Inflammatory macrophage treated with lipopolysaccharide for 1 hour (primary cell): ENCODE data around the gene EMC8.
"Not testable (repeated sequence)": the region's sequence is repeated elsewhere in the genome, so short reads cannot be mapped to it uniquely, and the experiment has no call there.

ENCODE experiments used
- DNase-seq, 2 donors: peaks; one replicate each; pipeline ENCODE4 v3.0.0-alpha.2; 2020 to 2022

Gene EMC8

DNA sequence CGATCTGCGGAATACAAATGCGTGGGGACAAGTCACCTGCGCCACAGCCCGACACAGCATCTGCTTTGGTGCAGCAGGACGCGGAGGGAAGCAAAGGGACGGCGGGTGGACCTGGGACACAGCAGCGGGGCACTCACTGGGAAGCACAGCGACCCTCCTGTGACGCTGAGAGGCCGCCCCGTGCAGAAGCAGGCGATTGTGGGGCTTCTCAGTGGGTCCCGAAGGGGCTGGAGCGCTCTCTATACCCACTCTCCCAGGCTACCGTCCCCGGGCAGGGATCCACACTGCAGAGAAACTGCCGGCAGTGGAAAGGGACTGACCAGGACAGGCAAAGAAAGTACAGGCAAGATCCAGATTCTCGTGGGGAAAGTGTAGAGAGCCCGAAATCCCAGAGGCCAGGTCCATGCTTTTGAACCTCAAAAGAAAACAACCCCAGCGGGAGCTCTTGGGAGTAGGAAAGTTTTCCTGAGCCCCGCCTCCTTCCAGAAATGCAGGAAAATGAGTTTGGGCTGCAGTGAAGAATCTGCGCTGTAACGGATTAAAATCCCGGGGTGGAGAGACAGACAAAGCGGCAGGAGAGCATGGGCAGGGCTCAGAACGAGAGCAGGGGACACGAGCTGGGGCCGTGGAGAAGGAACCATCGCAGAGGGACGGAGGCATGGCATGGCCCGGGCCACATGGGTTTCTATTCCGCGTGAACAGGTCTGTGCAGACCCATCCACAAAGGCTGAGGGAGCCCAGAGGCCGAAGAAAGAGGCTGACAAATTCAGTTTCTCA lies 12.9 kb upstream of the EMC8 start:
- DNase-seq, result no peak

DNA sequence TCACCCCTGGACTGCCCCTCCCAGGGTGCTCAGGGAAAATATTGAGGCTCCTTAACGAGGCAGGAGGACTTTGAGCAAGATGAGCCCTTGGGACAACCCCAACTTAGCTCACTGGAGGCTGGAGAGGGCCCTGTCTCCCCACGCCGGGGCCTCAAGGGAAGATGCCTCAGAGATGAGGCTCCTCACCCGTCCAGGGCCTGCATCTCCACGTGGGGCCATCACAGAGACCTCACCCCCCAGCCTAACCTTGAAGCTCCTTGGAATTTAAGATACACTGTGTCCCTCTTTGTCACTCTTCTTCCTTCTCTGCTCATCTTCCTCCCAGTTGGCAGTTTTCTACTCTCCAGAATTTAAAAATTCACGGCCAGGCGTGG lies 11.4 kb upstream of the EMC8 start:
- DNase-seq, result no peak

DNA sequence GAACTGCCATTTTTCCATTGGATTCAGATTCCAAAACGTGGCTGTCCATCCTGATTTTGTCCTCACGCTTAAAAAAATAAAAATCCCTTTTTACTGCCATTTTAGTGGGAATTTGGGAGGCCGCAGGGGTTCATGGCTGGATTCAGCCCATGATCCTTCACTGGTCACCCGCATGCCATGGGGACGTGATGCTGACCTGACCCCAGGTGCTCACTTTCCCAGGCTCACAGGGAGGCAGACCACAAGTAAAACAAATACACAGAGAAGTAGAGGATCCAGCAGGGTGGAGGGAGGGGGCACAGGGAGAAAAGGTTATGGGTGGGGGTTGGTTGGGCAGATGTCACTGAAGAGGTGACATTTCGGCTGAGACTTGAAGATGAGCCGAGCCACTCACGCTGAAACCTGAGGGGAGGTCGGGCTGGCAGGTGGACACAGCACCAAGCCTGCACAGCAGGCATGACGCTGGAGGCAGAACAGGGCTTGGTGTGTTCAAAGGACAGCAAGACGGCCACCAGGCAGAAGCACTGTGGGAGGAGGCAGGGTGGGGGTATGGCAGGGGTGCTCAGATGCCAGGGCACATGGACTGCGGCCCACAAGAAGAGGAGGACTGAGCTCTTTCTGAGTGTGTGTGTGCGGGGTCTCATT lies 10.9 kb upstream of the EMC8 start:
- DNase-seq, result no peak

DNA sequence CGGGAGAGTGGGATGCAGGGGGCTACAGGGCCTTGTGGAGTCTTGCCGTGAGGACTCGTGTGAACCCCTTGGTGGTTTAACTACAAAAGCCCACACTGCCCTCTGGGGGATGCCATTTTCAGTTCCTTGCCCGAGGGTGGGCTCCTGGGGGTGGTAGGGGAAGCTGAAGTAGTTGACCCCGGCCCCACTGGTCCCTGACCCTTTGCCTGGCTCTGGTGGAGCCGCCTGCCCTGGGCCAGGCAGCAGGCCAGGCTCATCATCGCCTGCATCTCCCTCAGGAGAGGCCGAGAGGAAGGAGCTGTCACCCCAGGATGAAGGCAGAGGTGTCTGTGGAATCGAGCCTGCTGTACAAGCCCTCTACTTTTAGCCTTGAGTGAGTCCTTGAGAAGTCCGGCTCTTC lies 10.3 kb upstream of the EMC8 start:
- DNase-seq, result no peak

DNA sequence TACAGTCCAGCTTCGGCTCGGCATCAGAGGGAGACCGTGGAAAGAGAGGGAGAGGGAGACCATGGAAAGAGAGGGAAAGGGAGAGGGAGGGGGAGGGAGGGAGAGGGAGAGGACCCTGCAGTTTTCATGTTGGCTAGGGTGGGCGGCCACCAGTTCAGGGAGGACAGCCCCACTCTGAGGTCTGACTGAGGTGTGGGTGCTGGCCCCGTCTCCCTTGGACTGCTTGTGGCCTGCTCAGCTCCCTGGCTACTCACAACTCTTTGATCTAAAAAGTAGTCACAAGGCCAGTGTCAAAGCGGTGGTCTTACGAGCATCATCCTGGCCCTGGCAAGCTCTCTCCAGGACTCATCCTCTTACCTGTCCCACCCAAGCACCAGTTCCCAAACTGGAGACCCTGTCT lies 9.6 kb upstream of the EMC8 start:
- DNase-seq, result no peak

DNA sequence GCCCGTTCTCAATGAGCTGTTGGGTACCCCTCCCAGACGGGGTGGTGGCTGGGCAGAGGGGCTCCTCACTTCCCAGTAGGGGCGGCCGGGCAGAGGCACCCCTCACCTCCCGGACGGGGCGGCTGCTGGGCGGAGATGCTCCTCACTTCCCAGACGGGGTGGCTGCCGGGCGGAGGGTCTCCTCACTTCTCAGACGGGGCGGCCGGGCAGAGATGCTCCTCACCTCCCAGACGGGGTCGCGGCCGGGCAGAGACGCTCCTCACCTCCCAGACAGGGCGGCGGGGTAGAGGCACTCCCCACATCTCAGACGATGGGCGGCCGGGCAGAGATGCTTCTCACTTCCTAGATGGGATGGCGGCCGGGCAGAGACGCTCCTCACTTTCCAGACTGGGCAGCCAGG lies 8.8 kb upstream of the EMC8 start:
- not testable (repeated sequence) for DNase-seq

DNA sequence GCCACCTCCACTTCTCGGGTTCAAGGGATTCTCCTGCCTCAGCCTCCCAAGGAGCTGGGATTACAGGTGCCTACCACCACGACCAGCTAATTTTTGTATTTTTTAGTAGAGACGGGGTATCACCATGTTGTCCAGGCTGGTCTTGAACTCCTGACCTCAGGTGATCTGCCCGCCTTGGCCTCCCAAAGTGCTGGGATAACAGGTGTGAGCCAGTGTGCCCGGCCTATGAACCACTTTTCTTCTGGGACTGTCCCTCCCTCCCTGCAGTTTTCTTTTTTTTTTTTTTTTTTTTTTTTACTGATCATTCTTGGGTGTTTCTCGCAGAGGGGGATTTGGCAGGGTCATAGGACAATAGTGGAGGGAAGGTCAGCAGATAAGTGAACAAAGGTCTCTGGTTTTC lies 8.0 kb upstream of the EMC8 start:
- DNase-seq, result not testable (repeated sequence)

DNA sequence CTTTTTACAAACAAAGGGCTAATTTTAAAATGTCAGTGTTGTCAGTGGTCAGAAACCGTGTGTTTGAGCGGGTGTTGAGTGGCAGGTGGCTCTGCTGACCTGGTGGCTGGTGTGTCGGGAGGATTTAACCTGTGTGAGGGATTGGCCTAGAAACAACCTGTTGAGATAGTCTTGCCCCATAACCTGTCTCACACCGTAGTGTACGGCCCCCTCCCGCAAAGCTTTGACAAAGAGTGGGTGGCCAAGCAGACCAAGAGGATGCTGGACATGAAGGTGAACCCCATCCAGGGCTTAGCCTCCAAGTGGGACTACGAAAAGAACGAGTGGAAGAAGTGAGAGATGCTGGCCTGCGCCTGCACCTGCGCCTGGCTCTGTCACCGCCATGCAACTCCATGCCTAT lies 7.2 kb upstream of the EMC8 start:
- DNase-seq, result no peak

DNA sequence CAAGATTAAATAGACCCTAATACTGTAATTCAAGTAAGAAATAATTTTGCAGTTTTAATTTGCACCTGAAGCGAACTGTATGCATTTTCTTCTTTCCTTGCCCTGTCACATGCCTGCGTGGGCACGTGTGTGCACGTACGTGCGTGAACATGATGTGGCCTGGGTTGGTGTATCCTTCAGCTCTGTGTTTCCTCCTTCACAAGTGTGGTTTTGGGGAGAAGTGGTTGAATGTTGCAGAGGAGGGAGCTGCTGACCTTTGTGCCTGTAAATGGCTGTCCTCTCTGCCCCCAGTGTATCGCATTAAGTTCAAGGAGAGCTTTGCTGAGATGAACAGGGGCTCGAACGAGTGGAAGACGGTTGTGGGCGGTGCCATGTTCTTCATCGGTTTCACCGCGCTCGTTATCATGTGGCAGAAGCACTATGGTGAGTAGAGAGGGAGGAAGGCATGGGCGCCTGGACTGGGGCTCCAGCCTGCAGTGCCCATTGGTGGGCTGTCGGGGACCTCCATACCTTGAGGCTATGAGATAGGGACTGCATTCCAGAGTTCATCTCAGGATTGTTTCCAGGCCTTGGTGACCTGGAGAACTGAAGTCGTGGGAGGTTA lies 6.2 kb upstream of the EMC8 start:
- DNase-seq, result no peak

DNA sequence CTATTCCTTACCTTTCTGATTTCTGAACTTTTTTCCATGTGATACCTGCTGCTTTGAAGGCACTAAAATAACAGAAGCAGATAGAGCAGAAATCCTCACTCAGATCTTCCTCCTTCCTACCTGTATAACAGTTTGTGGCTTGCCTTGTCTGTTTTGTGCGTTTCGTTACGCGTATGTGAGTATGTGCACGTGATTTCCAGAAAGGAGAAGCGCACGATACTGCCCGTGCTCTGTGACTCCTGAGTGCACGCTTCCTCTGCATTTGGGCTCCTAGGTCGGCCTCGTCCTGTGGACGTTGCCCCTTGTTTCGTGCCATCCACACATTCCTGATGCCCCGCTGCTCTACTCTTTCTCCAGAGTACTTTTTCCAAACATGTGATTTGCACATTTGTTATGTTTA lies 4.2 kb upstream of the EMC8 start:
- no peak for DNase-seq

DNA sequence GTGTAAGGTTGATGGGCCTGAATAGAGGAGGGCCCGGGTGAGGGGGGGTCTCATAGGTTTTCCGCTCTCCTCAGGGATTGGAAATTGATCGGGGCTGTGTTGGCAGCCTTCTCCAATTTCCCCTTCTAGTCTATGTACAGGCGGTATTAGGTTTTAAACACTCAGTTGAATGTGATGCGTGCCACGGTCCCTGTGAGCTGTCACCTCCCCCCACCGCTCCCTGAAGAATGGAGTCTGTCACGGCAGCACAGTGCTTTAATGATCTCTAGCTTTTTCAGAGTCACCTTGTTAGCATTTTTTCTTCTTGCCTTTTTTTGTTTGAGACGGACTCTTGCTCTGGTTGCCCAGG lies 951 bp upstream of the EMC8 start:
- no peak for DNase-seq

DNA sequence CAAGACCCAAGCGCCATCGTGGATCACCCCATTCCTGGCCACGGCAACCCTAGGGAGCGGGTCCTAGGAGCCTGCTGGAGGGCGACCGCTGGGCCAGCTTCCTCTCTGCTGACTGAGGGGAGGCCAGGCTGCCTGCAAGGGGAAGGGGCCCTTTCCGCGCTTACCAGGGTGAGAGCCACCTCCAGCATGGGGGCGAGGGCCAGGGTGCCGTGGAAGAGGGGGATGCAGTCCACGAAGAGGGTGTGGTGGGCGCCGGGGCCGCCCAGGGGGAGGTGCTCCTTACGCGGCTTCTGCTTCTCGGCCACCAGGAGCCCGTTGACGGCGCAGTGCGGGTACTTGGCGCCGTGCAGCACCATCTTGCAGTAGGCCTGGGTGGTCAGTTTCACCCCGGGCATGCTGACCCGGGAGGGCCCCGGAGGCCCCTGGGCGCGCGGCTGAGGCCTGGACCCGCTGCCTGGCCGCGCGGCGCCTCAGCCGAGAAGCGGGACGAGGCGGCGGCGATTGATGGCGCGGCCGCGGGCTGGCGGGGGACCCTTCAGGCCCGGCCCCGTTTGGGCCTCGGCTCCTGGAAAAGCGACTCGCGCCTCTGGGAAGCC lies 345 bp downstream of the EMC8 start:
- DNase-seq, result peak; percentile 20 to 38

DNA sequence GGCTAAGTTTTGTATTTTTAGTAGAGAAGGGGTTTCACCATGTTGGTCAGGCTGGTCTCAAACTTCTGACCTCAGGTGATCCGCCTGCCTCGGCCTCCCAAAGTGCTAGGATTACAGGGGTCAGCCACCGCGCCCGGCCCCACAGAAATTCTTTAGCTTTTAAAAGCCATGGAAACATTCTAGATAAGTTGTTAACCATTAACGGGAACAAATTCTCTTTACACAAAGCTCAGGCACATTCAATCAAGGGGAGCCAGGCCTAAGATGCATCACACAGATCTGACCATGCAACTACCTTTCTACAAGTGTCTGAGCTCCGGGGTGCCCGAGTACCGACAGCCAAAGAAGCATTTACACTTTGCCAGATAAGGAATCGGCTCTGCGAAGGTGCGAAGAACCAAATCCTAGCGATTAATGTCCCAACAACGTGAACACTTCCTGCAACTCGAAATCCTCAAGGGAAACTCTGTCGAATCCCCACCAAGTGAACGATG lies 1.0 kb downstream of the EMC8 start:
- DNase-seq, result no peak

DNA sequence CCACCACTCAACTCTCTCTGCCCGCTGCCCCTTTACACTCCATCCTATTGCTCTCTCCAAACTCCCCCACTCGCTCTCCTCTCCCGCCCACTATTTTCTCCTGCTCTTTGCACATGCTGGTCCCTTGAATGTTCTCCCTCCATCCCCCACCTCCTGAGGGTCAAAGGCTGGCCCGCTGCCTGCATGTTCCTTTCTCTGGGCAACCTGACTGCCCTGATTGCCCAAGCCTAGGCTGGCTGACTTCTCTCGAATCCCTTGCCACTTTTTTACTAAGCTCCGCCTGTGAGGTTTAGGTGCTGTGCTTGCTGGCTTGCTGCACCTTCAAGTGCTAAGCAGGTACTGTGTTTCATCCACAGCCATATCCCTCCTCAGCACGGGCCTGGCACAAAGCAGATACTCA lies 2.7 kb downstream of the EMC8 start:
- no peak for DNase-seq

DNA sequence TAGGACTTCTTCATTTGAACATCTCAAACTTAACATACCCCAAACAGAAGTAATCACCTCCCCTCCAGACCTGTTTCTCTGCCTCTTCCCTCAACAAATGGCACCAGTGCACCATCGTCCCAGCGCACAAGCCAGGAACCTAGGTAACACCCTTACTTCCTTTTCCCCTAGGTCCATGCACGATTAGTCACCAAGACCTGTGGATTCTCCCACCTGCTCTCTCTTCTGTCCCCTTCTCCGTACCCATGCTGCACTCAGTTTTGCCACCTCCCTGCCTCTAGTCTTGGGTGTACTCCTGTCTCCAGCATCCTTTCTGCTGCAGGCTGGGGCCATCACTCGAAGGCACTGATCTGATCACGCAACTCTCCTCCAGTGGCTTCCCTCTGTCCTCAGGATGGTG lies 3.2 kb downstream of the EMC8 start:
- no peak for DNase-seq

DNA sequence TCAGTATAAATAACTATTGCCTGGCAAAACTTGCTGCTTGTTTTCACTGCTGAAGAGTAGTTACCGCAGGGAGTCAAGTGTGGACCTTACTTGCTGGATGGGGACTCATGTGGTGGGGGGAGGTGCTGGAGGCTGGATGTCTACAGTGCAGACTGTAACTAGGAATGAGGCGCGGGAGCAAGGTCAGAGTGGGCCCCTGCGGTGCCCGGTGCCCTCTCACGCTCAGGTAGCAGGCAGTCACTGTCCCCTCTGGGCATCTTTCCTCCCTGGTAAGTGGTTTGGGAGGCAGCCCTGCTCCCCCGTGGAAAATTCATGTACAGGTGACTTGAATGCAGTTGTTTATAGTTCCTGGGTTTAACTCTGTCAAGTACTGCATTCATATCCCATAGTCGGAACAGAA lies 4.6 kb downstream of the EMC8 start:
- DNase-seq, result no peak

DNA sequence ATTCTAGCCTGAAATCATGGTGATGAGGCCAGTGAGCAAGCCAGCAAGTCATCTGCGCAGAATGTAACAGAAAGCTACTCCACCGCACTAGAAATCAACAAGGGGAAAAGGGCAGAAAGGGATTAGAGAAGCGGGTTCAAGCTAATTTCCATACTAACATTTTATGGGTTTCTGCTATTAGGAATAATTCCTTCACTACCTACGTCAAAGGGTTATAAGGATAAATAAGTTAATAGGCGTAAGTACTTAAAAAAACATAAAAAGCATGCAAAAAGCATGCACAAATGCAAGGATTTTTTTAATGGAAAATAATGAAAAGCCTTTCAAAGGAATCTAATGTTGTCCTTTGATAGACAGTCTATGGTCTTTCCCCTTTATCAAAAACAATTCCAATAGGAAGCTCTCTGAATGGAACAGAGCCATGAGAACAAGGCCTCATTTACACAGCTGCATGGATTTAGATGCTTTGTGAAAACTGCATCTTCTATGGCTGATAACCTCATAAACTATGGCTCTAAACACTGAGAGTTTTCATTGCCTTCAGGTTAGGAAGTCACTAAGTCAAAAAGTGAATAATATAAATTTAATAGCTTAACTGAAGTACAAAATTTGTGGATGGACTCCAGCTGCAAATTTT lies 5.6 kb downstream of the EMC8 start:
- no peak for DNase-seq

DNA sequence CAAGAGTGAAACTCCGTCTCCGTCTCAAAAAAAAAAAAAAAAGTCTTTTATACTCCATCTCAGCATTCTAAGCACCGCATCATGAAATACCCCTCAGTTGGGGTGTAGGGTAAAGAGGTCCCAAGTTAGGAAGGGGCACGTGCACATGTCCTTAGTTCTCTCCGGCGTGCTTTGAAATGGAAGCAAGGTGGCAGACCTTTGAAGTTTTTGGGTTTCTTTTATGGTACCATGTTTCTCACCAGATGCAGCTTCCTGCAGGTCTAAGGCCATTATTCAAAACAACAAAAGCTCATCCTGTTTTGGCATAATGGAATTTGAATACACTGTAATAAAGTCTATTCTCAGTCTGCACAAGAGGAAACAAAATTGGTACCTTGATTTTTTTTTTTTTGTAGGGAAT lies 9.6 kb downstream of the EMC8 start:
- no peak for DNase-seq

DNA sequence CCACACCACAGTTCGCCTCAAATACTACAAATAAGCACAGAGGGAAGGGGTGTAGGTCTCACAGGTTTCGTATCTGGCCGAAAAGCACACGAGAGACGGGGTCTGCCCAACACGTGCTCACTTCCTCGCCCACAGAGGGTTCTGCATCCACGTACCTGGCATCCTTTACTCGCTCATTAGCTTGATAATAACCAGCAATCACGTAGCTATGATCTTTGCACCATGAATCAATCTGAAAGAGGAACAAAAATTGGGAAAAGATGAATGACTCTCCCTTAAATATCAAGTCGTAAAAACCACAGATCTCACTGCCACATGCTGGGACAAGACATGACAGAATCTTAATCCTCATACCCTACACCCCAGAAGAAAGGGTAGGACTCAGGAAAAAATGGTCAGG lies 10.5 kb downstream of the EMC8 start:
- DNase-seq, result no peak

DNA sequence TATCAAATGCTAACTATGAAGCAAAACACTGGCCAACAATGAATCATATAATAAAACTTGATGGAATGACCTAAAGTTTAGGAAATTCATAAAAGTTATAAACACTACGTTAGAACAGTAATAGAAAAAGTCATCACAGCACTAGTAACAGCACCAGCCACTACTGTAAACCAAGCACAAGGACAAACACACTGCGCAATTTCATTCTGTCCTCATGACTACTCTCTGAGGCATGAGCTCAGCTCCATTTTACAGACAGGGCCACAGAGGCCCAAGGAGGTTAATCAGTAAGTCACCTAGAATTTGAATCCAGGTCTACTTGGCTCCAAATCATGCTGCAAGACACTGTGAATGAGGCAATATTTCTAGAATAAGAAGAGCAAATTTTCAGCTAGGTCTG lies 13.4 kb downstream of the EMC8 start:
- no peak for DNase-seq

DNA sequence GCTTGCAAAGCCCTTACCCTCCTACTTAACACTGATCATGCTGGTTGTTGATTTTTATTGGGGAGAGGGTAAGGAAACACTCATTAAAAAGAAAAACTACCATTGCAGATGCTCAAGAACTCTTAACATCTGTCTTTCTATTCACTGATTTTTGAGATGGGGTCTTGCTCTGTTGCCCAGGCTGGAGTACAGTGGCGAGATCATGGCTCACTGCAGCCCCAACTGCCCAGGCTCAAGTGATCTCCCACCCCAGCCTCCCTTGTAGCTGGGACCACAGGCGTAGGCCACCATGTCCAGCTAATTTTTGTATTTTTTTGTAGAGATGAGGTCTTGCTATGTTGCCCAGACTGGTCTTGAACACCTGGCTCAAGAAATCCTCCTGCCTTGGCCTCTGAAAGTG lies 14.5 kb downstream of the EMC8 start:
- no peak for DNase-seq

DNA sequence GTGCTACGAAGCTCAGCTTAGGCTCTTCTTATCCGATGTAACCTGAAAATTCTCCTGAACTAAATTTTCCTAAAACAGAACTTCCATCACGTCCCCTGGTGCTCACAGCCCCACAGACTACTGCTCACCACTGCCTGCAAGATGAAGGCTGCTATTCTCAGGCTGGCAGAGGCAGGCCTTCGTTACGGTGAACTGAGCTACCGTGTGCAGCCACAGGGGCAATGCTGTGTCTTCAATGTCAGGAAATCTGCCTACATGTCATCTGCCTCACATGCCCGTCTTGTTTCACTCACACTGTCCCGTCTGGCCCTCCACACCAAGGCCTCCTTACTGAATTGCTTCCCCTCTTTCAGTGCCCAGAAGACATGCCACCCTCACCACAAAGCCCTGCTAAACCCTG lies 15.9 kb downstream of the EMC8 start:
- DNase-seq, result no peak

DNA sequence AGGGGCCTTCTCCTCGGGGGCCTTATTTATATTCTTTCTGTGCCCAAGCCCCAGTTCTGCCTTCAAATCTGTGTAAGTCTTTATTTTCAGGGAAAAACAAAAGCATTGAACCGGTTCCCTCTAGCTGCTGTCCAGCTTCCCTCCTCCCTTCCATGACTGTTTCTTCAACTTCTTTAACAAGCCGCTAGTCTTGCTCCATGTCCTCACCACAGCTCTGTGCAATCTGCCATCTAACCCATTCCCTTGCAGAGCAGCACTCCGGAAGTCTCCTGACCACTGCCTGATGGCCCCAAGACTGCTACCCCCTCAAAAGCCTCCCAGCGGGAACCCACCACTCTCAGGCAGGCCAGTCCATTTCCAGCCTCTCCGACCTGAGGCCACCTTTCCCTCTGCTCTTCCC lies 16.9 kb downstream of the EMC8 start:
- peak in 1 of 2 donors; percentile 7 for DNase-seq
